ENCODE measurements around the gene CDKN2AIPNL.

- no peak for TF ChIP-seq CTCF (IDR thresholded peaks at IDR 0.05)
- TF ChIP-seq POLR2A (IDR thresholded peaks at IDR 0.05): no peak
Measured at GRCh38 chr5:134437847-134438581, 26.3 kb upstream of the CDKN2AIPNL start.
